MM.1S (cell line): Measurements from ENCODE around the gene TRIM66.

Experiments used
- DNase-seq: peaks from one replicate; pipeline ENCODE4 v3.0.0-alpha.2; 2015
- H2AFZ ChIP-seq: fragments of 300-600 bp; sonication (generic); 2 replicates; pipeline ENCODE4 v1.6.0; 2016; ENCODE audit warnings: antibody characterized with exemption, low read length
- H3F3A ChIP-seq: fragments of 300-600 bp; sonication (generic); 2 replicates; pipeline ENCODE4 v1.6.1; 2016; ENCODE audit warnings: mild to moderate bottlenecking, antibody characterized with exemption, low read length, moderate library complexity, mixed read lengths; ENCODE audit not compliant: insufficient read depth
- H3K27ac ChIP-seq: fragments of 300-600 bp; sonication (generic); 2 replicates; pipeline ENCODE4 v1.5.1; 2016; ENCODE audit warnings: mild to moderate bottlenecking, low read length
- H3K27me3 ChIP-seq: fragments of 300-600 bp; sonication (generic); replicated peaks from 2 replicates; pipeline ENCODE4 v1.6.0; 2016; ENCODE audit warnings: low read length; ENCODE audit not compliant: insufficient read depth
- H3K36me3 ChIP-seq: fragments of 300-600 bp; sonication (generic); replicated peaks from 2 replicates; pipeline ENCODE4 v1.6.1; 2016; ENCODE audit warnings: mild to moderate bottlenecking, low read length, mixed read lengths; ENCODE audit not compliant: insufficient read depth
- H3K4me1 ChIP-seq: fragments of 300-600 bp; sonication (generic); 2 replicates; pipeline ENCODE4 v1.6.1; 2016; ENCODE audit warnings: low read length, mixed read lengths
- H3K4me2 ChIP-seq: fragments of 300-600 bp; sonication (generic); 2 replicates; pipeline ENCODE4 v1.6.0; 2016; ENCODE audit warnings: low read depth, low read length
- H3K4me3 ChIP-seq: fragments of 300-600 bp; sonication (generic); 2 replicates; pipeline ENCODE4 v1.5.1; 2016; ENCODE audit warnings: low read length, mixed read lengths
- H3K79me2 ChIP-seq: fragments of 300-600 bp; sonication (generic); 2 replicates; pipeline ENCODE4 v1.6.1; 2016; ENCODE audit warnings: mixed run types, low read length, mixed read lengths
- H3K9ac ChIP-seq: fragments of 300-600 bp; sonication (generic); 2 replicates; pipeline ENCODE4 v1.6.1; 2016; ENCODE audit warnings: low read length, mixed read lengths
- H3K9me2 ChIP-seq: fragments of 300-600 bp; sonication (generic); replicated peaks from 2 replicates; pipeline ENCODE4 v1.6.1; 2016; ENCODE audit warnings: mild to moderate bottlenecking, low read length, mixed read lengths; ENCODE audit not compliant: insufficient read depth
- H3K9me3 ChIP-seq: fragments of 300-600 bp; sonication (generic); replicated peaks from 2 replicates; pipeline ENCODE4 v1.6.1; 2016; ENCODE audit warnings: mild to moderate bottlenecking, low read length, mixed read lengths; ENCODE audit not compliant: insufficient read depth
- H4K20me1 ChIP-seq: fragments of 300-600 bp; sonication (generic); 2 replicates; pipeline ENCODE4 v1.6.1; 2016; ENCODE audit warnings: mild to moderate bottlenecking, low read length, moderate library complexity, mixed read lengths; ENCODE audit not compliant: insufficient read depth
- EZH2 ChIP-seq: fragments of 300-600 bp; sonication (generic); optimal IDR thresholded peaks from 2 replicates; pipeline ENCODE3; 2017; ENCODE audit warnings: low read depth, mild to moderate bottlenecking, antibody characterized with exemption, low read length, mixed read lengths
- EZH2phosphoT487 ChIP-seq: fragments of 300-600 bp; sonication (generic); IDR thresholded peaks from 2 replicates; pipeline ENCODE4 v1.6.1; 2018; ENCODE audit warnings: antibody characterized with exemption, low read length
- TF ChIP-seq, protein P1 (sequence below): fragments of 300-600 bp; sonication (generic); IDR thresholded peaks from 2 replicates; pipeline ENCODE4 v1.5.1; 2016; ENCODE audit warnings: antibody characterized with exemption, low read length, mixed read lengths

Gene TRIM66

GRCh38 chr11:8698917-8699441 is 16.5 kb upstream of the TRIM66 start:
- Histone ChIP-seq H3K4me1 (no peaks in the 10 kb centered on the region), H3F3A (no peaks in the 10 kb centered on the region), H3K9ac (no peak overlapping the region), H4K20me1 (no peaks in the 10 kb centered on the region), H3K9me3 (no peaks in the 10 kb centered on the region), H2AFZ (no peak overlapping the region), H3K4me2 (no peak overlapping the region), H3K9me2 (no peaks in the 10 kb centered on the region), H3K36me3 (no peaks in the 10 kb centered on the region), H3K27me3 (no peaks in the 10 kb centered on the region), H3K4me3 (no peak overlapping the region), H3K27ac (no peak overlapping the region), H3K79me2 (no peaks in the 10 kb centered on the region)
- DNase-seq = no peak
- TF ChIP-seq EZH2phosphoT487 (no peak), EZH2 (no peak)
- TF ChIP-seq, protein P1, sequence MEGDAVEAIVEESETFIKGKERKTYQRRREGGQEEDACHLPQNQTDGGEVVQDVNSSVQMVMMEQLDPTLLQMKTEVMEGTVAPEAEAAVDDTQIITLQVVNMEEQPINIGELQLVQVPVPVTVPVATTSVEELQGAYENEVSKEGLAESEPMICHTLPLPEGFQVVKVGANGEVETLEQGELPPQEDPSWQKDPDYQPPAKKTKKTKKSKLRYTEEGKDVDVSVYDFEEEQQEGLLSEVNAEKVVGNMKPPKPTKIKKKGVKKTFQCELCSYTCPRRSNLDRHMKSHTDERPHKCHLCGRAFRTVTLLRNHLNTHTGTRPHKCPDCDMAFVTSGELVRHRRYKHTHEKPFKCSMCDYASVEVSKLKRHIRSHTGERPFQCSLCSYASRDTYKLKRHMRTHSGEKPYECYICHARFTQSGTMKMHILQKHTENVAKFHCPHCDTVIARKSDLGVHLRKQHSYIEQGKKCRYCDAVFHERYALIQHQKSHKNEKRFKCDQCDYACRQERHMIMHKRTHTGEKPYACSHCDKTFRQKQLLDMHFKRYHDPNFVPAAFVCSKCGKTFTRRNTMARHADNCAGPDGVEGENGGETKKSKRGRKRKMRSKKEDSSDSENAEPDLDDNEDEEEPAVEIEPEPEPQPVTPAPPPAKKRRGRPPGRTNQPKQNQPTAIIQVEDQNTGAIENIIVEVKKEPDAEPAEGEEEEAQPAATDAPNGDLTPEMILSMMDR = no peak

DNA sequence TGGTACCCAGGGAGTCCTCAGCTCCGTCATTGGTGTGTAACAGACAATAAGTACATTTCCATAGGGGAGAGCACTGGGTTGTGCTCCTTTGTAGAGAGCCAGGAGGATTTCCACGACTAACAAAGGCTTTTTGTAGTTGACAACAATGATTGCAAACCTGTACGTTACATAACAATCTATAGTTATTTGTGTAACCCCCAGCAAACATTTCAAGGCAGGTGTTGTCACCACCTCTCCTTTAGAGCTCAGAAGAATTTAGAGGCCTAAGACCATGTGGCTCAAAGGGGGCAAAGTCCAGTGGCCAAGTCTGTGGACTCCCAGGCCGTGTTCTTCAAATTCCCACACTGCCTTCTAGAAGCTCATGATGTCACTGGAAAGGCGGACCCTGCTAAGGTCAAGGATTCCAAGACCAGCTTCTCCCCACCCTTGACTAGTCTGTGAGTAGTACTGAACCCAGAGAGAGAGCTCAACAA is 15.9 kb upstream of the TRIM66 start:
- no peaks in the 10 kb centered on the region for H3K9me2 ChIP-seq
- no peak overlapping the region for H3K4me2 ChIP-seq
- no peaks in the 10 kb centered on the region for H3K4me1 ChIP-seq
- no peak for DNase-seq
- no peaks in the 10 kb centered on the region for H3K36me3 ChIP-seq
- no peaks in the 10 kb centered on the region for H3K9me3 ChIP-seq
- H3K4me3 ChIP-seq = no peak overlapping the region
- no peaks in the 10 kb centered on the region for H3F3A ChIP-seq
- H3K27ac ChIP-seq = no peak overlapping the region
- no peaks in the 10 kb centered on the region for H4K20me1 ChIP-seq
- no peak overlapping the region for H2AFZ ChIP-seq
- no peaks in the 10 kb centered on the region for H3K79me2 ChIP-seq
- H3K9ac ChIP-seq = no peak overlapping the region
- TF ChIP-seq EZH2 = no peak
- TF ChIP-seq EZH2phosphoT487 = no peak
- TF ChIP-seq, protein P1 = no peak
- no peaks in the 10 kb centered on the region for H3K27me3 ChIP-seq

GRCh38 chr11:8697054-8697453 is 14.6 kb upstream of the TRIM66 start:
- Histone ChIP-seq H3K27me3 (no peaks in the 10 kb centered on the region), H3K9me3 (no peaks in the 10 kb centered on the region), H3K36me3 (no peaks in the 10 kb centered on the region), H3F3A (no peaks in the 10 kb centered on the region), H3K79me2 (peaks cover 4% of the 10 kb centered on the region; the same call in 1 of the 2 replicates), H4K20me1 (no peaks in the 10 kb centered on the region), H3K4me1 (no peaks in the 10 kb centered on the region), H3K4me3 (no peak overlapping the region), H3K27ac (no peak overlapping the region), H3K9me2 (no peaks in the 10 kb centered on the region), H3K9ac (no peak overlapping the region), H2AFZ (no peak overlapping the region), H3K4me2 (no peak overlapping the region)
- TF ChIP-seq, protein P1 = no peak
- TF ChIP-seq EZH2phosphoT487 (no peak), EZH2 (no peak)
- DNase-seq = no peak
